ENCODE data around the gene G3BP1. TPM values are rescaled to one million over a fixed set of nuclear protein-coding genes. Genes with fewer than 3 reads are reported as not detected.

Gene G3BP1
- total RNA-seq (2016; rRNA removed; fragmentation: Illumina TruSeq; extraction: Trizol): 320 and 517 TPM in 2 replicates
- total RNA-seq (2016; cell fraction: cytosol; rRNA removed; fragmentation: Illumina TruSeq; extraction: Trizol; ENCODE audit: low read depth): 41.5 and 44.3 TPM in 2 replicates
- total RNA-seq (2016; cell fraction: insoluble cytoplasmic fraction; rRNA removed; fragmentation: Illumina TruSeq; extraction: Trizol): 318 and 499 TPM in 2 replicates
- total RNA-seq (2016; cell fraction: membrane; rRNA removed; fragmentation: Illumina TruSeq; extraction: Trizol): 78.5 and 90.0 TPM in 2 replicates
- total RNA-seq (2016; cell fraction: nucleus; rRNA removed; fragmentation: Illumina TruSeq; extraction: Trizol): 169 and 180 TPM in 2 replicates
- polyA plus RNA-seq (2011; rRNA removed): 36.7 and 36.8 TPM in 2 replicates
- polyA plus RNA-seq (2011; cell fraction: cytosol; rRNA removed): 19.1 and 29.1 TPM in 2 replicates
- 21.7 and 24.8 TPM in 2 replicates for polyA plus RNA-seq (2011; cell fraction: nucleus; rRNA removed)
- polyA plus RNA-seq (2012): 69.1 and 93.9 TPM in 2 replicates
- 10.9 and 11.4 TPM in 2 replicates for polyA plus RNA-seq (2016; cell fraction: cytosol; fragmentation: Illumina TruSeq; extraction: Trizol; ENCODE audit: low read depth)
- 267 and 318 TPM in 2 replicates for polyA plus RNA-seq (2016; cell fraction: insoluble cytoplasmic fraction; fragmentation: Illumina TruSeq; extraction: Trizol; ENCODE audit: low read depth)
- polyA plus RNA-seq (2016; cell fraction: membrane; fragmentation: Illumina TruSeq; extraction: Trizol; ENCODE audit: low read depth): 32.9 and 35.3 TPM in 2 replicates
- 110 and 112 TPM in 2 replicates for polyA plus RNA-seq (2016; cell fraction: nucleus; fragmentation: Illumina TruSeq; extraction: Trizol; ENCODE audit: insufficient read depth, low read depth)
- 119 and 313 TPM in 2 replicates for polyA minus RNA-seq (2011; rRNA and poly(A)+ RNA removed; ENCODE audit: low replicate concordance)
- 75.4 and 95.6 TPM in 2 replicates for polyA minus RNA-seq (2011; cell fraction: cytosol; rRNA and poly(A)+ RNA removed)
- 143 and 162 TPM in 2 replicates for polyA minus RNA-seq (2011; cell fraction: nucleus; rRNA and poly(A)+ RNA removed)
- Bru-seq, nascent RNA: percentile 97 among the genes with signal in this experiment
- percentile 98 among the genes with signal in this experiment for BruChase-seq, experiment 1, labeled RNA remaining after a 6-hour chase
- BruChase-seq, experiment 2, labeled RNA remaining after a 2-hour chase: percentile 98 among the genes with signal in this experiment
- long read RNA-seq, experiment 1, full-length matches to known transcripts: 172 of 217 reads
- long read RNA-seq, experiment 1, partial matches to known transcripts: 16 of 217 reads
- long read RNA-seq, experiment 1, other reads (novel, unspliced or antisense): 29 of 217 reads
- long read RNA-seq, experiment 2, full-length matches to known transcripts: 19 of 147 reads
- long read RNA-seq, experiment 2, partial matches to known transcripts: 105 of 147 reads
- long read RNA-seq, experiment 2, other reads (novel, unspliced or antisense): 23 of 147 reads

GRCh38 chr5:151771259-151772028 lies at the start of gene G3BP1:
G3BP1 (plus strand) TSS chr5:151771954; CDS start chr5:151786621, 14,667 bp downstream.
- H3K79me2 ChIP-seq (ENCODE audit: insufficient read depth, low read length): peaks cover 44% of the 10 kb centered on the region
- peaks cover 43% of the 10 kb centered on the region for H4K20me1 ChIP-seq (ENCODE audit: insufficient read depth, low read length)
- H3K4me3 ChIP-seq (replicated peaks in 1 of 3; ENCODE audit: insufficient read depth in 1 of 3, low read depth in 2 of 3, low read length in 3 of 3): peak within 1 kb of the TSS; percentile 91 to 97 (median 95)
- no peaks in the 10 kb centered on the region; a peak in 1 of 5 replicates for H3K27me3 ChIP-seq (ENCODE audit: control insufficient read depth in 1 of 2, insufficient read depth in 2 of 2, low read length in 2 of 2)
- ATAC-seq (peak; percentile 94), FAIRE-seq (peak; percentile 100), DNase-seq (ENCODE audit: low spot score) (peak; percentile 100)
- H3K4me2 ChIP-seq (ENCODE audit: low read depth, low read length): peak within 1 kb of the TSS; percentile 90
- peaks cover 37% of the 10 kb centered on the region for H3K4me1 ChIP-seq (ENCODE audit: insufficient read depth, low read length)
- H3K9ac ChIP-seq (ENCODE audit: insufficient read depth, low read depth, low read length): peak within 1 kb of the TSS; percentile 90
- BruUV-seq (replicated peaks): no TSS peak
- H2AFZ ChIP-seq (ENCODE audit: low read length): no peak within 1 kb of the TSS
- no peaks in the 10 kb centered on the region for H3K36me3 ChIP-seq (replicated peaks in 1 of 2; ENCODE audit: control insufficient read depth in 1 of 2, insufficient read depth in 2 of 2, low read length in 2 of 2)
- ChIA-PET CTCF (ENCODE audit: low intra/inter-chr PET ratio, low total read pairs) (interaction anchor here (0.7 to 1.1 kb wide), 2 partner anchors 13 to 119 kb away, joined by 3 read pairs; partner anchors contain the start of gene ATOX1), POLR2A (interaction anchor here (0.7 to 5.4 kb wide), 26 partner anchors 8 to 691 kb away, joined by 3 to 148 read pairs (median 6); partner anchors contain the start of genes ATOX1, GM2A, SLC36A1 and SPARC)
- intact Hi-C loops (cut with micrococcal nuclease; ENCODE audit: unreplicated experiment) (loop anchor here (1.0 to 5.0 kb wide), 6 partner anchors 13 to 519 kb away; partner anchors contain the start of genes ATOX1 and GM2A), in situ Hi-C loops (cut with HindIII; ENCODE audit: extremely low pct_ligation_motif_present, low pct_unique_long_range_greater_than_20kb) (no loop called here)
- WGBS (ENCODE audit: low lambda C conversion rate): 2% methylated on average over 23 of the region's 49 CpGs
- H3K9me3 ChIP-seq (ENCODE audit: low read length): no peaks in the 10 kb centered on the region
- peak within 1 kb of the TSS; percentile 93 for H3K27ac ChIP-seq (ENCODE audit: extremely low read length, insufficient read depth, low read length)
- TF ChIP-seq CENPX (CRISPR knock-in tag; IDR thresholded peaks at IDR 0.05) (no peak), ZNF263 (CRISPR knock-in tag; IDR thresholded peaks at IDR 0.05) (peak; percentile 38; the same call in 1 of the 2 replicates), EHMT2 (IDR thresholded peaks at IDR 0.05; ENCODE audit: borderline replicate concordance, low read depth, low read length) (no peak), CC2D1A (CRISPR knock-in tag; IDR thresholded peaks at IDR 0.05) (no peak), ZHX1 (CRISPR knock-in tag; IDR thresholded peaks at IDR 0.05; ENCODE audit: low read depth) (no peak), ZNF451 (CRISPR knock-in tag; IDR thresholded peaks at IDR 0.05) (no peak; the same call in 1 of the 2 replicates), ZNF510 (CRISPR knock-in tag; IDR thresholded peaks at IDR 0.05; ENCODE audit: low read depth) (no peak; the same call in 1 of the 2 replicates), KDM5B (CRISPR knock-in tag; IDR thresholded peaks at IDR 0.05; ENCODE audit: borderline replicate concordance) (peak; percentile 47), ZNF136 (CRISPR knock-in tag; IDR thresholded peaks at IDR 0.05; ENCODE audit: low read depth) (no peak), ZNF652 (CRISPR knock-in tag; IDR thresholded peaks at IDR 0.05; ENCODE audit: borderline replicate concordance, low read depth) (no peak), PHF21A (CRISPR knock-in tag; IDR thresholded peaks at IDR 0.05) (peak; percentile 82; the same call in 1 of the 2 replicates), DPF2 (CRISPR knock-in tag; IDR thresholded peaks at IDR 0.05; ENCODE audit: borderline replicate concordance, low read depth) (no peak), PHF8 (CRISPR knock-in tag; IDR thresholded peaks at IDR 0.05) (peak; percentile 86)

All from HepG2 (cell line).